Ovary (tissue), 9 donors: ENCODE measurements around the gene FGF3. TPM values are rescaled to one million over a fixed set of nuclear protein-coding genes. Genes with fewer than 3 reads are reported as not detected.

Experiments
- DNase-seq, 5 donors: peaks; one replicate each; pipeline ENCODE4 v3.0.0-alpha.2; 2019 to 2020
- H3K27ac ChIP-seq, 2 donors: fragments of 200-600 bp; one replicate each; pipeline versions ENCODE4 v1.5.1 to v1.8.0; 2019 to 2022
- H3K27me3 ChIP-seq: fragments of 200-600 bp; one replicate; pipeline ENCODE4 v1.8.0; 2022
- H3K36me3 ChIP-seq: fragments of 200-600 bp; sonication (generic); one replicate; pipeline ENCODE4 v1.5.1; 2019
- H3K4me1 ChIP-seq: one replicate; pipeline ENCODE4 v1.8.1; 2013; ENCODE audit warnings: mild to moderate bottlenecking, moderate library complexity; ENCODE audit not compliant: insufficient read depth
- H3K4me3 ChIP-seq: fragments of 200-600 bp; sonication (generic); one replicate; pipeline ENCODE4 v1.5.1; 2017
- H3K9me3 ChIP-seq, 2 donors: fragments of 200-600 bp in 1 of 2; sonication (generic) in 1 of 2; one replicate each; pipeline versions ENCODE4 v1.5.1 to v1.8.1; 2013 to 2019; ENCODE audit warnings: mild to moderate bottlenecking in 1 of 2, moderate library complexity in 1 of 2
- EP300 ChIP-seq: sonication (generic); formaldehyde crosslinking; IDR thresholded peaks from one replicate; pipeline ENCODE4 v1.6.1; 2017; ENCODE audit warnings: antibody characterized with exemption
- POLR2A ChIP-seq: fragments of 450-650 bp; IDR thresholded peaks from one replicate; pipeline ENCODE4 v1.6.1; 2017; ENCODE audit warnings: antibody characterized with exemption, mild to moderate bottlenecking, moderate library complexity
- WGBS, 3 donors: extraction: QIAGEN DNeasy Blood & Tissue Kit in 1 of 3; methylation state at CpG; one replicate each; pipeline versions ENCODE4 v1.1.5 to v1.1.7; 2013 to 2017; 5-methylcytosine and 5-hydroxymethylcytosine counted together
- intact Hi-C, 4 donors: fragments of 100-400 bp; cut with DNase I; formaldehyde crosslinking; loops; one replicate each; pipeline versions ENCODE4 v1.11.0 to v1.15.1; 2022 to 2023
- polyA plus RNA-seq, 2 donors: library from polyadenylated mRNA; stranded (reverse); fragments of 200-250 nt in 1 of 2; fragments of 350-450 nt in 1 of 2; fragmentation: Illumina TruSeq in 1 of 2; extraction: RNeasy Lipid Tissue Mini Kit (QIAGEN cat#74804) in 1 of 2; gene quantifications; one replicate each; pipeline ENCODE4 v1.2.3, GENCODE V29; 2013 to 2014
- total RNA-seq, 7 donors: library from RNA; depleted of rRNA in 2 of 7; stranded (reverse); fragments of >200 nt in 2 of 7; fragmentation: NEBNext Ultra II Directional in 3 of 7; extraction: Animal tissue kit (Norgen Biotek cat#: 25700) in 3 of 7; gene quantifications; one replicate each; pipeline versions ENCODE4 v1.1.0 to v1.2.4, GENCODE V29; 2016 to 2023
- TF ChIP-seq, protein P1 (sequence below), 3 donors: fragments of 450-650 bp in 2 of 3; fragments of 200-600 bp in 1 of 3; IDR thresholded peaks; one replicate each; pipeline versions ENCODE4 v1.5.1 to v1.8.0; 2016 to 2022; ENCODE audit warnings: antibody characterized with exemption in 3 of 3, mild to moderate bottlenecking in 1 of 3
- donor health status: DM: no; HTN: no; CAD: no; lungs with moderate emphysema.
- donor health status: DM: no; HTN: no; CAD: no.
- donor health status: Bipolar disorder and iron deficiency.
- donor health status: DM: yes; HTN: yes; CAD: no.
- donor health status: DM: no; HTN: no; CAD: no.
- donor health status: DM: yes; HTN: yes; CAD: no.

Gene FGF3
- total and polyA plus RNA-seq, 9 donors: not detected

DNA sequence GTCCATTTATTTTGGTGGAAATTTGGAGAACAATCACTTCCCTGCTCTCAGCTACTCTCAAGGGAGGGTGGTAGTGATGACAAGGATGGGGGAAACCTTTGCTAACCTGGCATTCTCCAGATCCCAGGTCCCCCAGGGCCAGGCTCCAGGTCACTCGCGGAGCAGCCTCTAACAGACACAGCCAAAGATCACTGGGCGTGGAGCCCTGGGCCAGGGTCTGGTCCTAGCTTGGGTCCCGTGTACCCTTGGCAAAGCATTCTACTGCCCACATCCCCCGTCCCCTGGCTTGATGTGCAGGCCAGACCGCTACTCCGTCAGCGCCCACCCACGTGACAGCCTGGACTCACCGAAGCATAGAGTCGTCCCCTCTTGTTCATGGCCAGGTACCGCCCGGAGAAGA lies 3.2 kb downstream of the FGF3 start:
- Histone ChIP-seq H3K27me3 (no peaks in the 10 kb centered on the region), H3K4me3 (no peak overlapping the region), H3K27ac (no peak overlapping the region), H3K9me3 (no peaks in the 10 kb centered on the region), H3K4me1 (no peaks in the 10 kb centered on the region), H3K36me3 (no peaks in the 10 kb centered on the region)
- intact Hi-C loops: no loop called here
- no peak for DNase-seq
- TF ChIP-seq POLR2A (no peak), EP300 (no peak)
- TF ChIP-seq, protein P1, sequence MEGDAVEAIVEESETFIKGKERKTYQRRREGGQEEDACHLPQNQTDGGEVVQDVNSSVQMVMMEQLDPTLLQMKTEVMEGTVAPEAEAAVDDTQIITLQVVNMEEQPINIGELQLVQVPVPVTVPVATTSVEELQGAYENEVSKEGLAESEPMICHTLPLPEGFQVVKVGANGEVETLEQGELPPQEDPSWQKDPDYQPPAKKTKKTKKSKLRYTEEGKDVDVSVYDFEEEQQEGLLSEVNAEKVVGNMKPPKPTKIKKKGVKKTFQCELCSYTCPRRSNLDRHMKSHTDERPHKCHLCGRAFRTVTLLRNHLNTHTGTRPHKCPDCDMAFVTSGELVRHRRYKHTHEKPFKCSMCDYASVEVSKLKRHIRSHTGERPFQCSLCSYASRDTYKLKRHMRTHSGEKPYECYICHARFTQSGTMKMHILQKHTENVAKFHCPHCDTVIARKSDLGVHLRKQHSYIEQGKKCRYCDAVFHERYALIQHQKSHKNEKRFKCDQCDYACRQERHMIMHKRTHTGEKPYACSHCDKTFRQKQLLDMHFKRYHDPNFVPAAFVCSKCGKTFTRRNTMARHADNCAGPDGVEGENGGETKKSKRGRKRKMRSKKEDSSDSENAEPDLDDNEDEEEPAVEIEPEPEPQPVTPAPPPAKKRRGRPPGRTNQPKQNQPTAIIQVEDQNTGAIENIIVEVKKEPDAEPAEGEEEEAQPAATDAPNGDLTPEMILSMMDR (IDR thresholded peaks at IDR 0.05): no peak
- 77 to 92% (median 79%) methylated on average over 10 to 13 of the region's 13 CpGs for WGBS, 3 donors

DNA sequence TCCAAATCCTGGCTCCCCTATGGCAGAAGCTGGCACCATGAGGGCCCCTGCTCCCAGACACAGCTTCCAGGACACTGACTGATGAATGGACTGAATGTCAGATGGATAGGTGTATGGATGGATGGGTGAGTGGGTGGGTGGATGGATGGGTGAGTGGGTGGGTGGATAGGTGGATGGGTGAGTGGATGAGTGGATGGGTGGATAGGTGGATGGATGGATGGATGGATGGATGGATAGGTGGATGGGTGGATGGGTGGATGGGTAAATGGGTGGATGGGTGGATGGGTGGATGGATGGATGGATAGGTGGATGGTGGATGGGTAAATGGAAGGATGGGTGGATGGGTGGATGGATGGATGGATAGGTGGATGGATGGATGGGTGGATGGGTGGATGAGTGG lies 4.3 kb downstream of the FGF3 start:
- no peaks in the 10 kb centered on the region for H3K27me3 ChIP-seq

DNA sequence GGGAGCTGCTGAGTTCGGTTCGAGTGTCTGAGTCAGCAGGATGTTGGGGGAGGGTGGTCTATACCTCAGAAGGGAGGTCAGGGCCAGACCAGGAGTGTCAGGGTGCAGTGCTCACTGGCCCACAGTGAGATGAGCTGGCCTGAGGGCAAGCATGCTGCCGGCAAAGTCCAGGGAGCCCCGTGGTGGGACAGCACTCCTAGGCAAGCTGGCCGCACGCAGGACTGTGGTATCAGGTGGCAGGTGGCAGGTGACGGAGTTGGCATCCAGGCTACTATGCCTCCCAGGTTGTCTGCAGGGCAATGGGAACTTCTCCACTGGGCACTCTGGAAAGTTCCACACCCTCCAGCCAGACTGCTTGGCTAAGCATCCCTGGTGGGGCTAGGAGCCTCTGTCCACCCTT lies 4.8 kb downstream of the FGF3 start:
- Histone ChIP-seq H3K4me1 (no peaks in the 10 kb centered on the region), H3K27me3 (no peaks in the 10 kb centered on the region), H3K36me3 (no peaks in the 10 kb centered on the region), H3K9me3 (no peaks in the 10 kb centered on the region), H3K27ac (no peak overlapping the region), H3K4me3 (no peak overlapping the region)
- WGBS, 3 donors: 74 to 84% (median 84%) methylated on average over 7 of the region's 7 CpGs
- no peak for DNase-seq
- intact Hi-C loops: no loop called here
- TF ChIP-seq EP300: no peak
- no peak for TF ChIP-seq POLR2A
- TF ChIP-seq, protein P1 (IDR thresholded peaks at IDR 0.05): no peak

More for the DNA sequence above, 4.3 kb downstream of the FGF3 start:
- Histone ChIP-seq H3K4me3 (no peak overlapping the region), H3K27ac (no peak overlapping the region), H3K36me3 (no peaks in the 10 kb centered on the region), H3K4me1 (no peaks in the 10 kb centered on the region), H3K9me3 (no peaks in the 10 kb centered on the region)
- intact Hi-C loops: no loop called here
- no peak for DNase-seq
- TF ChIP-seq, protein P1 (IDR thresholded peaks at IDR 0.05): no peak
- TF ChIP-seq POLR2A (no peak), EP300 (no peak)

DNA sequence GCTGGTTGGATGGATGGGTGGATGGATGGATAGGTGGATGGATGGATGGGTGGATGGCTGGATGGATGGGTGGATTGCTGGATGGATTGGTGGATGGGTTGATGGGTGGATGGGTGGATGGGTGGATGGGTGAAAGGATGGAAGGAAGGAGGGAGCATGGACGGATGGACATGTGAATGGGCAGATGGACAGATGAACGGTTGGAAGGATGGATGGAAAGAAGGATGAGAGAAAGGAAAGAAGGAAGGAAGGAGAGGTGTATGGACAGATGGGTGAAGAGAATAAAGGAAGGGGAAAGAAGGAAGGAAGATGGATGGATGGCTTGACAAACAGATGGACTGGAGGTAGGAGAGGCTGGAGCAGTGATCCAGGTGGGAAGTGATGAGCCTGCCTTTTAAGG lies 5.4 kb downstream of the FGF3 start:
- H3K9me3 ChIP-seq: no peaks in the 10 kb centered on the region
- no peak overlapping the region for H3K4me3 ChIP-seq
- no peaks in the 10 kb centered on the region for H3K36me3 ChIP-seq
- 72 to 87% (median 76%) methylated on average over 2 of the region's 2 CpGs for WGBS, 3 donors
- no peaks in the 10 kb centered on the region for H3K27me3 ChIP-seq
- TF ChIP-seq, protein P1 (IDR thresholded peaks at IDR 0.05): no peak
- no peak for TF ChIP-seq EP300
- intact Hi-C loops: no loop called here
- H3K4me1 ChIP-seq: no peaks in the 10 kb centered on the region
- no peak overlapping the region for H3K27ac ChIP-seq
- no peak for DNase-seq

DNA sequence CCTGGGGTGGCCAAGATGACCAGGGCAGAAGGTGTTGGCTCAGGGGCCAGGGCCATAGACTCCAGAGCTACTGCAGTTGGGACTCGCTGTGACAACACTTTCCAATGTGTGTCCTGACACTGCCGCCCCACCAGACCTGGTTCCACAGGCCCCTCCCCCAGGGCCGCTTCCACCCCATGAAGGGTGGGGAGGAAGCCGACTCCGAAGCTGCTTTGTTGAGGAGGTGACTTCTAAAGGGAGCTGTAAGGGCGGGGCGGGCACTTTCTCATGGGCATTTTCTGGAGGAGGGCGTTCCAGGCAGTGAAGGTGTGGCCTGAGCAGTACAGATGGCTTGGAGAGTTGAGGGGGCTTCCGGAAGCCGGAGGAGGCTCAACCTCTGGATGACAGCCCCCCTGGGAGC lies 6.3 kb downstream of the FGF3 start:
- Histone ChIP-seq H3K9me3 (no peaks in the 10 kb centered on the region), H3K36me3 (no peaks in the 10 kb centered on the region), H3K4me1 (no peaks in the 10 kb centered on the region), H3K27ac (no peak overlapping the region), H3K4me3 (no peak overlapping the region), H3K27me3 (no peaks in the 10 kb centered on the region)
- no peak for TF ChIP-seq EP300
- TF ChIP-seq POLR2A: no peak
- 66 to 84% (median 71%) methylated on average over 10 of the region's 10 CpGs for WGBS, 3 donors
- DNase-seq: no peak
- intact Hi-C loops: no loop called here
